ENCODE results near the gene WDFY4.

WDFY4 gene

DNA sequence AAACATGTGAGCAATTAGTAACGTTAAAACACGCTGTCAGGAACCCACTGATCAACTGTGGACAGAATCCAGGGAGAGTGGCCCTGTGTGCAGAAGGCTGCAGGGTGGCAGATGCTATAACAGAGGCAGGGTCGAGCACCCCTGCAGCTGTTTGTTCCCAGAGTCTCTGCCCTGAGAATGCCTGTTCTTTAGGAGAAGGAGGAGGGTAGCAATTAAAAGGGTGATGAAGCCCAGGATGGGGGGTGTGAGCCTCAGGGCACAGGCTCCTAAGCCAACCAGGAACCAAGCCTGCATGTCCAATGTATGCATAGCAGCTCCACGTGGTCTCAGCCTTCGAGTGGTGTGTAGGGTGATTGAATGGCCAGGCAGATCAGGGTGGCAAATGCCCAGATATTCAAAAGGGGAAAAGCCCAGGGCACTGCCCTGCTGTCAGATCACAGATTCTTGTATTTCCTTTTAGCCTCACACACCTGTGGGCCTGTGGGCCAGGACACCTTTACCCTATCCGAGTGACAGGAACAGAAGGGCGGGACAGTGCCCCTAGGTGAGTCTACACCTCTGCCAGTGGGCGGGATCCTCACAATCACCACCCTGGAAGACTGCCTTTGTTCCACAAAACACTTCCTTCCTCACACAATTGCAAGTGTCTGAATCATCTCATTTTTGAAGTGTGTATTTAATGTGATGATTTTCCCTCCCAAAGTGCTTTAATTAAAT lies 7.3 kb downstream of the WDFY4 start:
- DNase-seq (ENCODE audit: low read depth), result no peak

DNA sequence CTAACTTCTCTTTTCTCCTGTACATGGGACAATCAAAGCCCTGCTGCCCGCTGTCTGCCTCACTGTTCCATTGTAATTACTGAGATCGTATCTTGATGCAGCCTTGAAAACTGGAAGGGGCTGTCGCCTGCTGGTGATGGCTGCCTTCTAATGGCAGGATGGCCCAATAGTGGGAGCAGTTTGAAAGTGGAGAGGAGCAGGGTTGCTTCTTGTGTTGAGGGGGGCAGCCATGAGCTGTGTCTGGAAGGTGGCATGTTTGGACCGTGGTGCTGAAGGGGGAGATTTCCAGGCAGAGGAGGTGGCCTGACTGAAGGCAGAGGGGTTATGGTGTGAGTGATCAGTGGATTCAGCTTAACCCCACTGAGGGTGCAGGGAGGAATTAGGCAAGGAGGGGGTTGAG lies 8.1 kb downstream of the WDFY4 start:
- DNase-seq (ENCODE audit: low read depth), result no peak

DNA sequence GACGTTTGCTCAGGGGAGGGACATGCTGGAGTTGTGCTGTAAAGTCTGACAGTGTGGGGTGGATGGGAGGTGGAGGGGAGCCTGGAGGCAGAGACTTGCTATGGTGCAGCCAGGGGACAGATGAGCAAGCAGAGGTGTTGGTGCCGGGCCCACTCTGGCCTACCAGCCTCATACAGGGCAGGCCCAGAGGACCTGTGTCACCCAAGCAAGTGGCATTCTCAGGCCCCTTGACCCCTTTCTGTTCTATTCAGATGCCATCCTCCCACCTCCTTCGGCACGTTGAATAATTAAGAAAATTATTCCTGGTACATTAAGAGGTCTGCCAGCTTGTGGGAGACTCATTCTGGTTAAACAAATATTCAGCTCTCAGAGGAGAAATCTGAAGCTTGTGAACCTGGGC lies 8.5 kb downstream of the WDFY4 start:
- DNase-seq (ENCODE audit: low read depth), result no peak

DNA sequence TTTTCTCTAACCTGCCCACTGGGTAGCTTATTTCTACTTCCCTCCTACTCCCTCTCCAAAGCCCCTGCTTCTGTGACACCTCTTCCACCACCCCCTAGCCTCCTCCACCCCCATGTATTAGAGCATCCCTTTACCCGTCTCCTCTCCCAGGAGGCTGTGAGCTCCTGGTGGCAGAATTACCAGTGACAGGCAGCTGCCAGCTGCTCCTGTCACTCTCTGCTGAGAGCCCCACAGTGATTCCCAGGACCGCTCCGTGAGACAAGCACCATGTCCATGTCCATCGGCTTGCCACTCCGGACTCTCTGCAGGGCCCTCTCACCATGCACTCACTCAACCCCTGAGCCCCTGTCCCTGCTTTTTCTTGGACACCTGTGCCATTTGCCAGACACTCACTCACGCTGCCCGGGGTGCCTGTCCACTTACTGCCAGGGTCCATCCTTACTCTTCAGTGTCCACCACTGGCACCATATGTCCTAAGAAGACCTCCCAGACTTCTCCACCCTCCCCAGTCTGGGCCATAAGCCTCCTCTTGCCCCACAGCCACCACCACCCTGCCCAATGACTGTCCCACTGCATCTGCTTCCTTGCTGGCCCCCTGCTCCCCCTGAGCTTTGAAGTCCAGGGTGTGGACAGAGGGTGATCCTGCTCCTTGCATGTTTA lies 9.8 kb downstream of the WDFY4 start:
- no peak for DNase-seq (ENCODE audit: low read depth)

DNA sequence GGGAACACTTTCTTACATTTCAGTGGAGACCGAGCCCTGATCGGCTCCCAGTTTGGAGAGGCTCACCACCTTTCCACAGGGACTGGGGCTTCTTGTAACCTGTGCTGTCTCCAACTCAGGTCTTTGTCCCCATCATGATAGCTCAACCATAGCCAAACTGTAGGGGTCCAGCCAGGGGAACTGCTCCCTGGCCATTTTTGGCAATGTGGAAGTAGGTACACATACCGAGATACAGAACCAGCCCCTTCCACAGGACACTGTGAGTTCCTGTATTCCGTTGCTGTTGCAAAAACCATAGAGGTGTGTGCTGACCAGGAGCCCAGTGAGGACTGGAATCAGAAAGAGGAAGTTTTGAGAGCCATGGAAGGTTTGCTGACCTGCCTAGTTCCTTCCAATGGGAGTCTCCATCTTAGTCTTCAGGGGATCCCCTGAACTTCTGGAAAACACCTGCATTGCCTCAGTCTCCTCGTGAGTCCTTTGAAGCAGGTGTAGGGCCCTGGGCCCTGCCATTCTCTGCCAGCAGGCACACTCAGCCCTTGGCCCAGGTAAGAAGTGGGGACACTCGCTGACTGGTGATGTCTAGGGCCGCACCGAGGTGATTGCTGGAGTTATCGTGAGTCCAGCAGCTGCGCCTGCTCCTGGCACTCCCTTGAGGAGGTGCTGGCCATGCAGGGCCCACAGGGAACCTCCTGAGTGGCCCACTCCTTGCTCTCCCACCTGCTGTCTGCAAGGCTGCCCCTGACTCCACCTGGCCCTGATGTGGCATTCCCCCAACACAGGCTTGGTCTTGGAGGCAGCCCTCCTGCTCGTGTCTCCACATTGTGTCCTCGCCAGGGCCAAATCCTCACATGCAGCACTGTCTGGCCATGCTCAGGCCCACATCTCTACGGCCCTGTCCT lies 11.2 kb downstream of the WDFY4 start:
- DNase-seq (ENCODE audit: low read depth), result no peak

GRCh38 chr10:48696535-48696873 lies 11.8 kb downstream of the WDFY4 start:
- DNase-seq (ENCODE audit: low read depth), result no peak

DNA sequence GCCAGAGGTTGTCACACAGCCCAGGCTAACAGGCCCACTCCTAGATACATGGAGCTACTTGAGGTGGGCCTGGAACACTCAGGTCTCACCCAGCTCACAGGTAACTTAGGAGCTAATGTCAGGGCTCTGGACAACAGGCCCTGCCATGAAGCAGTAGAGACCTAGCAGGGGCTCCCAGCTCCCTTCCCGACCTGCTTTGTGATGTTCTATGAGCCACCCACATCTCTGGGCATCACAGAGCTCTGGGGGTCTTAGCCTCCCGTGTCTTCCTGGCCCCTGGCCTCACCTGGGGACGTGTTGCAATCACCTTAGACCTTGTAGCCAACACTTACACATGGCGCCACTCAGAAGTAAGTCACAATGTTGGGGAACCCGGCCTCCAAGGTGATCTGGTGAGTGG lies 12.4 kb downstream of the WDFY4 start:
- no peak for DNase-seq (ENCODE audit: low read depth)

DNA sequence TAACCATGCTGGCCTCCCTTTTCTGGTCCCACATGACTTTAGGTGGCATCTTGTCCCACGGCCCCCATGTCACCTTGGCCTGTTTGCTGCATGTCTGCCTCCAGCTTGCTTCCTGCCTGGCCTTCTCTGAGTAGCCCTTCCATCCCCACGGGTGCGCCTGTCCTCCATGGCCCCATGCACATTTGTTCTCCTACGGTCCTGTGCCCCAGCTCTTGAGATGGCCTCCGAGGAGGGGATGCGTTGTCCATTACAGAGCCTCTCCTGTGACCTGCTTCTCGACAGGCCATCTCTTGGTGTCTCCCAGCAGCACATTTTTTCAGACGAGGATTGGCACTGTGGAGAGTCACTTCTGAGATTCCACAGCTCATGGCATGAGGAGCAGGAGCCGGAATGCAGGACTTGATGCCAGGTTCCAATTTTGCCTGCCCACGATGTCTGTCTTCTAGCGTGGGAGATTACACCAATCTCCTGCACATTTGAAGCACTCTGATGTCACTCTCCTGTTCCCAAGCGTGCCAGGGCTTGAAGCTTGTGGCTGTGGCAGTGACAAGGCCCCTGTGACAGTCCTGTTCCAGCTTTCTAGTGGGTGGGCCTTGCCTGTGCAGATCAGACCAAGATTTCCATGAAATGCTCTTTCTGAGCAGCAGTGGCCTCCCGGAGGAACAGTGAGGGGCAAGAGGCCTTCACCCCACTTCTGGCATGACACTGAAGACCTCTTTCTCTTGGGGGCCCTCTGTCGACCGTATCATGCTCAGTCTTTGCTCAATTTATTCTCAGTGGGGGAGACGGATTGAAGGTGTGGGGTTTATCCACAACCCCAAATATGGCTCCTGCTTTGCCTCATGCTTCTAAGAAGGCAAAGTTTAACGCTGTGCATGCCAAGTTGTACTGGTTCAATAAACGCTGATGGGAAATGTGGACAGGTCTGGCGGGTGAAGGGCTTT lies 13.4 kb downstream of the WDFY4 start:
- no peak for DNase-seq (ENCODE audit: low read depth)

DNA sequence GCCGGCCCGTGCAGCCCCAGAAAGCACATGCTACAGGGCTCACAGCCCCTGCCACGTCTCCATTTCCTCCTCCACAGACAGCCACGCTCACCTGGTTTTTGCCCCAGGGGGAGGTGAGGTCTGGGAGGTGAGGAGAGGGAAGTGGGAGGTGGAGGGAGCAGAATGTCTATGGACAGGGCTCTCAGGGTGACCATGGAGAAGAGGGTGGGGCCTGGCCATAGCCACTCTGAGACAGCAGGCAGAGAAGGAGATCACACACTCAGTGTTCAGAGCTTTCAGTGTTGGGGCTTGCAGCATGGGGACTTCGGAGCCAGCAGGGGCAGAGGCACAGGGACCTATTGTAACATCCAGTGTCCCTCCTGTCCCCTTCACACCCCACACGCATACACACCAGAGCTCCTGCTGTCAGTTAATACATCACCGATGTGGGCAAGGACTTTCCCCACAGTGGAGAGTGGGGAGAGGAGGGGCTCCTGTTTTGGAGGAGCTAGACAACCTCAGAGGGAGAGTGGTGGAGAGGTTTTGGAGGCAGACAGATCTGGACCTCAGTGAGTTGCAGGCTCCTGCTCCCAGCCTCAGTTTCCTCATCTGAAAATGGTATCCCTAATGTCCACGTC lies 14.4 kb downstream of the WDFY4 start:
- no peak for DNase-seq (ENCODE audit: low read depth)

DNA sequence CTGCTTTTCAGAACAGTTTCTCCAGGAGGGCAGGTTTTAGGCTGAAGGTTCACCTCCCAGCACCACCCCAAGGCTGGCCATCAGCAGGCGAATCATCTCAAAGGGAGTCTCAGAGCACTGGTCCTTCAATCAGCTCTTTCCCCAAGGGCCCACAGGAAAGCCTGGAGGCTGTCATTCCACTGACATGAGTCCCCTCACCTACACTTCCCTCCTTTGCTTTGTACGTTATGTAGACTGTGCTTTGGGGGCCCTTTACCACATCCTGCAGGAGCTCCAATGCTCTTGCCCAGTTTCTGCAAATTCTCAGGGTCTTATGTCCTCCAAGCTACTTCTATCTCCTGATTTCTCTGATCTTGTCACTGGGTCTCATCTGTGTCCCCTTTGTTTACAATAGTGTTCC lies 15.4 kb downstream of the WDFY4 start:
- DNase-seq (ENCODE audit: low read depth), result no peak

GRCh38 chr10:48700493-48700892 lies 15.8 kb downstream of the WDFY4 start:
- DNase-seq (ENCODE audit: low read depth), result no peak

- no peak for DNase-seq (ENCODE audit: low read depth)
Measured at GRCh38 chr10:48701139-48701901, 16.6 kb downstream of the WDFY4 start.

- DNase-seq (ENCODE audit: low read depth), result no peak
Measured at GRCh38 chr10:48701941-48702340, 17.3 kb downstream of the WDFY4 start.

- no peak for DNase-seq (ENCODE audit: low read depth)
Measured at GRCh38 chr10:48703531-48704122, 19.0 kb downstream of the WDFY4 start.

- DNase-seq (ENCODE audit: low read depth), result no peak
Measured at GRCh38 chr10:48704156-48704555, 19.5 kb downstream of the WDFY4 start.

- no peak for DNase-seq (ENCODE audit: low read depth)
Measured at GRCh38 chr10:48705401-48705938, 20.8 kb downstream of the WDFY4 start.

GRCh38 chr10:48707472-48707871 lies 22.8 kb downstream of the WDFY4 start:
- no peak for DNase-seq (ENCODE audit: low read depth)

DNA sequence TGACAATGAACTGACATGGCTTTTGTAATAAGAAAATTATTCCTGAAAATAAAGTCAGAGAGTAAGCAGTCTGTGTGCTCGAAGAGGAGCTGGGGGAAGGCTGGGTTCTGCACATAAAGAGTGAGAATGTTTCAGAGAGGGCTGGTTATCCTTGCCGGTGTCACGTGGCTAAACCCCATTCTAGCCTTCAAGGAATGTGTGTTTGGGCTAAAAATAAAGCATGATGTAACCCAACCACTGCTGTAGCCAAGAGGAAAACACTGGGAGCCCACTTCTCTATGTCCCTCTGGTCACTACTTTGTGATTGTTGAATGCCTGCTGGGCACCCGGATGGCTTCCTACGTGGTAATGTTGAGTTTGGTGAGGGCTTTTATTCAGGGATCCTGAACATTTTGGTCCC lies 23.5 kb downstream of the WDFY4 start:
- DNase-seq (ENCODE audit: low read depth), result no peak

DNA sequence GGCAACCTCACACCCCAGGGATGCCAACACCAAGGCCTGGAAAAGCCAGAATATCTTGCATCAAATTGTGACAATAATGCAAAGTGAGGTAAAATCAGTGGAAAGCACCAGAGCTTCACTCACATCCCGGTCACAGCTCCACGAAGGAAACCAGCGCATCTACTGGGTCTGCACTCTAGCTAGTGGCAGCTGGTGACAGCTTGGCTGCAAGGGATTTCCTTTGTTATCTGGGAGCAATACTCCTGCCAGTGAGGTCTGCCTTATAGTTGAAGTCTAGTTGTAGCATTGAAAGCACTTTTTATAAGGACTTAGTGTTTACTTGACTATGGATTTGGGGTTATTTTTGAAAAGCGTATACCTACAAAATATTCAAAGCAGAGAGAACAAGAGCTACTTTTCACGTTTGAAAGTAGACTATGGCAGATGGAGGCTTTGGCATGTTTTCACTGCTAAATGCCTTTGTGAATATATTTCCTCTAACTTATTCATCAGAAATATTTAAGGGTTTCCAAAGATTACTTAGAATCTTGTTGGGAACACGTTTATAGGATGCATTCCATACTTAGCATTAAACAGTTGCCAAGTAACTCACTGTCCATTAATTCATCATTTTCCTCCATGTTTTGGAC lies 26.1 kb downstream of the WDFY4 start:
- DNase-seq (ENCODE audit: low read depth), result no peak

GRCh38 chr10:48711830-48712229 lies 27.2 kb downstream of the WDFY4 start:
- DNase-seq (ENCODE audit: low read depth), result no peak
